Measurements from ENCODE around the gene MYRIP.
"Not testable (repeated sequence)": the region's sequence is repeated elsewhere in the genome, so short reads cannot be mapped to it uniquely, and the experiment has no call there.

Gene MYRIP

GRCh38 chr3:40021338-40021737 is 211.9 kb downstream of the MYRIP start:
- TF ChIP-seq ZC3H10 (CRISPR knock-in tag; IDR thresholded peaks at IDR 0.05) (no peak), ESRRG (CRISPR knock-in tag; IDR thresholded peaks at IDR 0.05) (no peak), ZNF70 (CRISPR knock-in tag; IDR thresholded peaks at IDR 0.05) (no peak), BACH2 (CRISPR knock-in tag; IDR thresholded peaks at IDR 0.05; ENCODE audit: borderline replicate concordance) (no peak), ZFP3 (CRISPR knock-in tag; IDR thresholded peaks at IDR 0.05) (no peak), GLIS3 (CRISPR knock-in tag; IDR thresholded peaks at IDR 0.05) (no peak), ISL1 (CRISPR knock-in tag; IDR thresholded peaks at IDR 0.05) (no peak), TCF4 (CRISPR knock-in tag; IDR thresholded peaks at IDR 0.05; ENCODE audit: borderline replicate concordance) (no peak), ZNF565 (CRISPR knock-in tag; conservative IDR thresholded peaks at IDR 0.05; ENCODE audit: low read depth) (no peak)
- TF ChIP-seq, protein P1, sequence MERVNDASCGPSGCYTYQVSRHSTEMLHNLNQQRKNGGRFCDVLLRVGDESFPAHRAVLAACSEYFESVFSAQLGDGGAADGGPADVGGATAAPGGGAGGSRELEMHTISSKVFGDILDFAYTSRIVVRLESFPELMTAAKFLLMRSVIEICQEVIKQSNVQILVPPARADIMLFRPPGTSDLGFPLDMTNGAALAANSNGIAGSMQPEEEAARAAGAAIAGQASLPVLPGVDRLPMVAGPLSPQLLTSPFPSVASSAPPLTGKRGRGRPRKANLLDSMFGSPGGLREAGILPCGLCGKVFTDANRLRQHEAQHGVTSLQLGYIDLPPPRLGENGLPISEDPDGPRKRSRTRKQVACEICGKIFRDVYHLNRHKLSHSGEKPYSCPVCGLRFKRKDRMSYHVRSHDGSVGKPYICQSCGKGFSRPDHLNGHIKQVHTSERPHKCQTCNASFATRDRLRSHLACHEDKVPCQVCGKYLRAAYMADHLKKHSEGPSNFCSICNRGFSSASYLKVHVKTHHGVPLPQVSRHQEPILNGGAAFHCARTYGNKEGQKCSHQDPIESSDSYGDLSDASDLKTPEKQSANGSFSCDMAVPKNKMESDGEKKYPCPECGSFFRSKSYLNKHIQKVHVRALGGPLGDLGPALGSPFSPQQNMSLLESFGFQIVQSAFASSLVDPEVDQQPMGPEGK (CRISPR knock-in tag; IDR thresholded peaks at IDR 0.05; ENCODE audit: borderline replicate concordance): no peak
- TF ChIP-seq, protein P2, sequence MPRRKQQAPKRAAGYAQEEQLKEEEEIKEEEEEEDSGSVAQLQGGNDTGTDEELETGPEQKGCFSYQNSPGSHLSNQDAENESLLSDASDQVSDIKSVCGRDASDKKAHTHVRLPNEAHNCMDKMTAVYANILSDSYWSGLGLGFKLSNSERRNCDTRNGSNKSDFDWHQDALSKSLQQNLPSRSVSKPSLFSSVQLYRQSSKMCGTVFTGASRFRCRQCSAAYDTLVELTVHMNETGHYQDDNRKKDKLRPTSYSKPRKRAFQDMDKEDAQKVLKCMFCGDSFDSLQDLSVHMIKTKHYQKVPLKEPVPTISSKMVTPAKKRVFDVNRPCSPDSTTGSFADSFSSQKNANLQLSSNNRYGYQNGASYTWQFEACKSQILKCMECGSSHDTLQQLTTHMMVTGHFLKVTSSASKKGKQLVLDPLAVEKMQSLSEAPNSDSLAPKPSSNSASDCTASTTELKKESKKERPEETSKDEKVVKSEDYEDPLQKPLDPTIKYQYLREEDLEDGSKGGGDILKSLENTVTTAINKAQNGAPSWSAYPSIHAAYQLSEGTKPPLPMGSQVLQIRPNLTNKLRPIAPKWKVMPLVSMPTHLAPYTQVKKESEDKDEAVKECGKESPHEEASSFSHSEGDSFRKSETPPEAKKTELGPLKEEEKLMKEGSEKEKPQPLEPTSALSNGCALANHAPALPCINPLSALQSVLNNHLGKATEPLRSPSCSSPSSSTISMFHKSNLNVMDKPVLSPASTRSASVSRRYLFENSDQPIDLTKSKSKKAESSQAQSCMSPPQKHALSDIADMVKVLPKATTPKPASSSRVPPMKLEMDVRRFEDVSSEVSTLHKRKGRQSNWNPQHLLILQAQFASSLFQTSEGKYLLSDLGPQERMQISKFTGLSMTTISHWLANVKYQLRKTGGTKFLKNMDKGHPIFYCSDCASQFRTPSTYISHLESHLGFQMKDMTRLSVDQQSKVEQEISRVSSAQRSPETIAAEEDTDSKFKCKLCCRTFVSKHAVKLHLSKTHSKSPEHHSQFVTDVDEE (CRISPR knock-in tag; IDR thresholded peaks at IDR 0.05): no peak
- TF ChIP-seq, protein P3, sequence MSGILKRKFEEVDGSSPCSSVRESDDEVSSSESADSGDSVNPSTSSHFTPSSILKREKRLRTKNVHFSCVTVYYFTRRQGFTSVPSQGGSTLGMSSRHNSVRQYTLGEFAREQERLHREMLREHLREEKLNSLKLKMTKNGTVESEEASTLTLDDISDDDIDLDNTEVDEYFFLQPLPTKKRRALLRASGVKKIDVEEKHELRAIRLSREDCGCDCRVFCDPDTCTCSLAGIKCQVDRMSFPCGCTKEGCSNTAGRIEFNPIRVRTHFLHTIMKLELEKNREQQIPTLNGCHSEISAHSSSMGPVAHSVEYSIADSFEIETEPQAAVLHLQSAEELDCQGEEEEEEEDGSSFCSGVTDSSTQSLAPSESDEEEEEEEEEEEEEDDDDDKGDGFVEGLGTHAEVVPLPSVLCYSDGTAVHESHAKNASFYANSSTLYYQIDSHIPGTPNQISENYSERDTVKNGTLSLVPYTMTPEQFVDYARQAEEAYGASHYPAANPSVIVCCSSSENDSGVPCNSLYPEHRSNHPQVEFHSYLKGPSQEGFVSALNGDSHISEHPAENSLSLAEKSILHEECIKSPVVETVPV (CRISPR knock-in tag; IDR thresholded peaks at IDR 0.05): no peak
- no peak for ATAC-seq

DNA sequence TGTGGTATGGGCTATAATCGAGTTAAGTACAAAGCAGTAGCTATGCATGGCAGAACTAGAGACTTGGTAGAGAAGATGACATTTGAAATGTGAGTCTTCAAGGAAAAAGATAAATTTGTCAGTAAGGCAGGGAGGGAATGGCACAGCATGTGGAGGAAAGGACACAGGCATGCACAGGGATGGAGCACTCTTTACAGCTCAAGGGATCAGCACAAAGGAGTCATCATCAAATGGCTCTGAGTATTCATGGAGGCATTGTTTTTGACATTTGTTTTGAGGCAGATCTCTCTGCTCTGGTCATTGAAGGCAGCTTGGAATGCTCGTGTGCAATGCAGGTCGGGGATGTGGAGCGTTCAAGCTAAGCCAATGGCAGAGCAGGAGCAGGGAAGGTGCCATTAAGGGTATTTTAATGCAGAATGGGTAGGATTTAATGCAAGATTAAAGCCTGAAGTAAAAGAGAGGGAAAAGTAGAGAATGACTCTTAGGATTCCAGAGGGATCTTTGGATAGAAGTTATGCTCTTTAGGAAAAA is 213.0 kb downstream of the MYRIP start:
- TF ChIP-seq, protein P4, sequence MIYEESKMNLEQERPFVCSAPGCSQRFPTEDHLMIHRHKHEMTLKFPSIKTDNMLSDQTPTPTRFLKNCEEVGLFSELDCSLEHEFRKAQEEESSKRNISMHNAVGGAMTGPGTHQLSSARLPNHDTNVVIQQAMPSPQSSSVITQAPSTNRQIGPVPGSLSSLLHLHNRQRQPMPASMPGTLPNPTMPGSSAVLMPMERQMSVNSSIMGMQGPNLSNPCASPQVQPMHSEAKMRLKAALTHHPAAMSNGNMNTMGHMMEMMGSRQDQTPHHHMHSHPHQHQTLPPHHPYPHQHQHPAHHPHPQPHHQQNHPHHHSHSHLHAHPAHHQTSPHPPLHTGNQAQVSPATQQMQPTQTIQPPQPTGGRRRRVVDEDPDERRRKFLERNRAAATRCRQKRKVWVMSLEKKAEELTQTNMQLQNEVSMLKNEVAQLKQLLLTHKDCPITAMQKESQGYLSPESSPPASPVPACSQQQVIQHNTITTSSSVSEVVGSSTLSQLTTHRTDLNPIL (CRISPR knock-in tag; IDR thresholded peaks at IDR 0.05; ENCODE audit: low read depth): no peak
- TF ChIP-seq ZNF8 (CRISPR knock-in tag; IDR thresholded peaks at IDR 0.05) (no peak), CSDC2 (CRISPR knock-in tag; IDR thresholded peaks at IDR 0.05) (no peak), SNAI2 (CRISPR knock-in tag; IDR thresholded peaks at IDR 0.05) (no peak), ZFP30 (CRISPR knock-in tag; IDR thresholded peaks at IDR 0.05) (no peak), ZNF70 (CRISPR knock-in tag; IDR thresholded peaks at IDR 0.05) (no peak), ZC3H10 (CRISPR knock-in tag; IDR thresholded peaks at IDR 0.05) (no peak), ZFP3 (CRISPR knock-in tag; IDR thresholded peaks at IDR 0.05) (no peak), BACH2 (CRISPR knock-in tag; IDR thresholded peaks at IDR 0.05; ENCODE audit: borderline replicate concordance) (no peak), ESRRG (CRISPR knock-in tag; IDR thresholded peaks at IDR 0.05) (no peak)
- TF ChIP-seq, protein P1 (CRISPR knock-in tag; IDR thresholded peaks at IDR 0.05; ENCODE audit: borderline replicate concordance): no peak
- ATAC-seq: no peak

GRCh38 chr3:40024526-40024925 is 215.1 kb downstream of the MYRIP start:
- TF ChIP-seq, protein P4 (CRISPR knock-in tag; IDR thresholded peaks at IDR 0.05; ENCODE audit: low read depth): no peak
- TF ChIP-seq ZFP3 (CRISPR knock-in tag; IDR thresholded peaks at IDR 0.05) (no peak), TOX (CRISPR knock-in tag; IDR thresholded peaks at IDR 0.05; ENCODE audit: borderline replicate concordance) (no peak), ZFP30 (CRISPR knock-in tag; IDR thresholded peaks at IDR 0.05) (no peak)

DNA sequence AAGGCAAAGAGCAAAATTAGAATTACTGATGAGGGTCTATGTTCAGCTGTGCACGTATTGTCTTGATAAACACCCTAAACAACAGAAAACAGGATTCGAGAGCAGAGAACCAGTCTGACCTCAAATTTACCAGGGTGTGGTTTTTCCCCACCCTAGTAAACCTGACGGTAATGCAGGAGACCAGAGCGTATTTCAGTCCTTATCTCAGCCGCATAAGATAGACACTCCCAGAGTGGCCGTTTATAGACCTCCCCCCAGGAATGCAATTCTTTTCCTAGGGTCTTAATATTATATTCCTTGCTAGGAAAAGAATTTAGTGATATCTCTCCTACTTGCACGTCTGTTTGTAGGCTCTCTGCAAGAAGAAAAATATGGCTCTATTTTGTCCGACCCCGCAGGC is 216.5 kb downstream of the MYRIP start:
- not testable (repeated sequence) for ATAC-seq

More at GRCh38 chr3:40024526-40024925, 215.1 kb downstream of the MYRIP start:
- ATAC-seq: no peak
